ENCODE data around the gene FLII.
"Not testable (repeated sequence)": the region's sequence is repeated elsewhere in the genome, so short reads cannot be mapped to it uniquely, and the experiment has no call there.

FLII gene

DNA sequence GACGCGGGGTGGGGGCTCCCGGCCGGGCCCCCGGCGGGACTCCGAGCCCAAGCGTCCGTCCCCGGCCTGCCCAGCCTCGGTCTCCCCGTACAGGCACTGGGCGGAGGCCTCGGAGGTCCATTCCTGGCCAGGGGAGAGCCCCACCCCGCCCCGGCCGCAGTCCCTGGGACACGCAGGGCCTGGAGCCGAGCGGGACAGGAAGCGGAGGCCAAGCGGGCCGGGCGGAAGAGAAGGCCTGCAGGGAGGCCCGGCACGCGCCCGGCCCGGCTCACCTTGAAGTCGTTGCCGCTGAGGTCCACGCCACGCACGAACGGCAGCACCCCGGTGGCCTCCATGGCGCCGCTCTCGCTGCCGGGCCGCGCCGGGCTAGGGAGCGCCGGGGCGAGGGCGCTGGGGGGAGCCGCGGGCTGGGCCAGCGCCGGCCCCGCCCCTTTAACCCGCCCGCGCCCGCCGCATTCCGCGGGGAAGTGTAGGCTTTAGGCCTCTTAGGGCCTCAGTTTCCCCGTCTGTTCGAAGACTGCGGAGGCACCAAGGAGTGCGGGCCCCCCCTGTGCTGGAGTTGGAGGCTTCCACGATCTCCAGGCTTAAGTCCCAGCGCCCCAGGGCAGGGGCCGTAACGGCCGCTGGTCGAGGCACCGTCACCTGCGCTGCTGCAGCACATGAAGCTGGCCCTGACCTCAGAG is at the start of gene FLII:
Gene FLII, minus strand, starts transcription at position 383 of the 683 bp plus-strand sequence. Its CDS starts 48 bp downstream, at position 335.
- peak within 1 kb of the TSS; percentile 72 to 99 (median 95) for H3K4me3 ChIP-seq
- H3K27ac ChIP-seq, result peak within 1 kb of the TSS; percentile 88 to 99 (median 97)

- H3K4me3 ChIP-seq, H3K27ac ChIP-seq: not testable (repeated sequence)
Measured at GRCh38 chr17:18303206-18303605, 44.7 kb upstream of the FLII start.

DNA sequence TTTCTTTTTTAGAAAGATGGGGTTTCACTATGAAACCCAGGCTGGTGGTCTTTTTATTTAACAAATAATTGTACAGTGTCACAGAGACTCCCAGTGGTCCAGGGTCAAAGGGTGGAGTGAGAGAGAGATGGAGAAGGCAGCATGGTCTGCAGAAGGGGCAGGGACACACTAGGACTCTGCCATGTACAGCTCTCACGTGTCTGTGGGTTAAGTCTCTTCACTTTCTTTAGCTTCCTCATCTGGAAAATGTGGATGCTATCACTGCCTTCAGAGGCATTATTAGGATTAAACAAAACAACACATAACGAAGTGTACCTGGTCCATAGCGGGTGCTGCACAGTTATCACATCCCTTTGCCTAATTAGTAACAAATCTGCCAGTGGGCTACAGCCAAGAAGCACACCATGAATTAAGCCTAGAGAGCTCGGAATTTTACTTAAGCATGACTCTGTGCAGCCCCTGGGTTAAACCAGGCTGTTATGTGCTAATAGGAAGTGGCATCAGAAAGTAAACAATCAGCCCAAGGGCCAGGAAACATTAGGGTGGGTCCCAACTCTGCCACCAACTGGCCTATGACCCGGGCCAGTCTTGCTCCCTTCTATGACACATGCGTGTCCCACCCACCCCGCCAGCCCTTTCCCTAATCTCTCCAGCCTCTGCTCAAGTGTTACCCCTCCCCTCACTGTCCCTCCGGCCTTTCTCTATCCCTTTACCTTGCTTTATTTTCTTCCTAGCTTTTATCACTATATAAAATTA is 42.4 kb upstream of the FLII start:
- Histone ChIP-seq H3K27ac (no peak overlapping the region), H3K4me3 (no peak overlapping the region)

DNA sequence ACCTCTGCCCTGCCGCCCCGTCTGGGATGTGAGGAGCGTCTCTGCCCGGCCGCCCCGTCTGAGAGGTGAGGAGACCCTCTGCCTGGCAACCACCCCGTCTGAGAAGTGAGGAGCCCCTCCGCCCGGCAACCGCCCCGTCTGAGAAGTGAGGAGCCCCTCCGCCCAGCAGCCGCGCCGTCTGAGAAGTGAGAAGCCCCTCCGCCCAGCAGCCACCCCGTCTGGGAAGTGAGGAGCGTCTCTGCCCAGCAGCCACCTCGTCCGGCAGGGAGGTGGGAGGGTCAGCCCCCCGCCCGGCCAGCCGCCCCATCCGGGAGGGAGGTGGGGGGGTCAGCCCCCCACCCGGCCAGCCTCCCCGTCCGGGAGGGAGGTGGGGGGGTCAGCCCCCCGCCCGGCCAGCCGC is 39.5 kb upstream of the FLII start:
- not testable (repeated sequence) for H3K4me3 ChIP-seq, H3K27ac ChIP-seq

- no peak overlapping the region for H3K4me3 ChIP-seq
- H3K27ac ChIP-seq, result no peak overlapping the region
Measured at GRCh38 chr17:18291718-18292540, 33.4 kb upstream of the FLII start.

- no peak overlapping the region for H3K4me3 ChIP-seq
- H3K27ac ChIP-seq, result no peak overlapping the region
Measured at GRCh38 chr17:18285296-18285695, 26.8 kb upstream of the FLII start.

DNA sequence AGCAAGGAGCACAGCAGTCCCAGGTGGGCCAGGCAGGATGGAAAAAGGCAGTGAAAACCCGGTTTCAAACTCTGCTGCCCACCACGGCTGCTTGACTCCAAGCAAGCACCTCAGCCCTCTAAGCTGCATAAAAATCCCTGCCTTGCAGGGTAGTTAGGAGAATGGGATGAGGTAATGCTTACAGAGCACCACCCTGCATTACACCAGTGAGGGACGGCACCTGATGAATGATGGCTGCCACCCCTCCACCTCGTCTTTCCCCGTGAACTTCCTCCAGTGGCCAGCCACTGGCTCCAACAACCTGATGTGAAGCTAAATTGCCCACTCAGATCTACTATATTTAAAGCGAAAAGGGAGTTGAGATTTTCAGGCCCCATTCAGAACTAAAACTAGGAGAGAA is 23.2 kb upstream of the FLII start:
- H3K27ac ChIP-seq, result no peak overlapping the region
- no peak overlapping the region for H3K4me3 ChIP-seq

DNA sequence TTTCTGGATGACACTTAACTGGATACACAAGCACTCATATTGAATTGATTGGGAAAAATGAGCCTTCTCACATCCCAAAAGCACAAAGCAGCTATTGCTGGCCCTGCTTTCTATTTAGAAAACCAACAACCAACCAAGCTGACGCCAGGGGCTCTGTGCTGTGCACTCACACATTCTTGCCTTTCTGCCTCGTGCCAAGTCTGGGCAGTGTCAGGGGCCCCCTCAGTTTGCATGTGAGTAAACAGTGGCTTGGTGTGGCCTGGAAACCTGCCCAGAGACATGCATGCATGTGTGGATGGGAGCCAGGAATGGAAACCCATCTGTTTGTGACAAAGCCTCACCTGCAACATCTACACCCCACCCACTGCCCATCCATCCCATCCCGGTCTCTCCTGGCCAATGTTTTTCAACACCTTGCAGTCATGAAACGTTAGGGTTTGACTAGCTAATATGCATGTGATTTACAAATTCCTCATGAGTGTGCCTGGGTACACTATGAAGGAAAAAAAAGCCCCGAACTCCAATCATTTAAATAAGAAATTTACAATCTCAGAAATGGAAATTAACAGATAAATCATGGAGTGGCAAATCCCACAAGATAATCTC is 22.3 kb upstream of the FLII start:
- H3K27ac ChIP-seq, result no peak overlapping the region
- H3K4me3 ChIP-seq, result no peak overlapping the region

GRCh38 chr17:18280249-18280648 is 21.7 kb upstream of the FLII start:
- no peak overlapping the region for H3K27ac ChIP-seq
- H3K4me3 ChIP-seq, result no peak overlapping the region

DNA sequence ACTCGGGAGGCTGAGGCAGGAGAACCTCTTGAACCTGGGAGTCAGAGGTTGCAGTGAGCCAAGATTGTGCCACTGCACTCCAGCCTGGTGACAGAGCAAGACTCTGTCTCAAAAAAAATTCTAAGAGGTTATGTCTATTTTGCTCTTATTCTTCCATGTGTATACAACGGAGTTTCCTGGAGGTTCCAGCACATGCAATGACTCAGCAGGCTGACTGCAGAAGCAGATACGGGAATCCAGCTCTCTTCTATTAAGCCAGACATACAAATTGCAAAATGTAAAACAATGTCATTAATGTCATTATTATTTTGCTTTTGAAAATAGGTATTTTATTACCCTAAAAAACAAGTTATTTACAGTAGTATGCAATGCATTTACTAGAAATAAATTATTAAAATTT is 20.3 kb upstream of the FLII start:
- no peak overlapping the region for H3K27ac ChIP-seq
- H3K4me3 ChIP-seq, result no peak overlapping the region

DNA sequence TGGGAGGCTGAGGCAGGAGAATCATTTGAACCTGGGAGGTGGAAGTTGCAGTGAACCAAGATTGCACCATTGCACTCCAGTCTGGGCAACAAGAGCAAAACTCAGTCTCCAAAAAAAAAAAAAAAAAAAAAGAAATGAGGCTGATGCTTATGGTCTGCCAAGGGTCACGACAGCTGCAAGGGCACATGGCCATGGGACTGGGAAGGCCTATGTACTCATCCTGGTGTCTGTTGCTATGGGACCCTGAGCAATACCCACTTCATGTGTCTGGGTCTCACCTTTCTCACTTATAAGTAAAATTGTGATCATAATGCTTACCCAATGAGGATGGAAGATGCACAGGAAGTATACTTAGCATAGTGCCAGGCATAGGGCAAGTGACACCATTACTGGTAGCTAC is 18.5 kb upstream of the FLII start:
- Histone ChIP-seq H3K4me3 (no peak overlapping the region), H3K27ac (no peak overlapping the region)

- Histone ChIP-seq H3K27ac (no peak overlapping the region), H3K4me3 (no peak overlapping the region)
Measured at GRCh38 chr17:18270046-18270931, 11.8 kb upstream of the FLII start.

DNA sequence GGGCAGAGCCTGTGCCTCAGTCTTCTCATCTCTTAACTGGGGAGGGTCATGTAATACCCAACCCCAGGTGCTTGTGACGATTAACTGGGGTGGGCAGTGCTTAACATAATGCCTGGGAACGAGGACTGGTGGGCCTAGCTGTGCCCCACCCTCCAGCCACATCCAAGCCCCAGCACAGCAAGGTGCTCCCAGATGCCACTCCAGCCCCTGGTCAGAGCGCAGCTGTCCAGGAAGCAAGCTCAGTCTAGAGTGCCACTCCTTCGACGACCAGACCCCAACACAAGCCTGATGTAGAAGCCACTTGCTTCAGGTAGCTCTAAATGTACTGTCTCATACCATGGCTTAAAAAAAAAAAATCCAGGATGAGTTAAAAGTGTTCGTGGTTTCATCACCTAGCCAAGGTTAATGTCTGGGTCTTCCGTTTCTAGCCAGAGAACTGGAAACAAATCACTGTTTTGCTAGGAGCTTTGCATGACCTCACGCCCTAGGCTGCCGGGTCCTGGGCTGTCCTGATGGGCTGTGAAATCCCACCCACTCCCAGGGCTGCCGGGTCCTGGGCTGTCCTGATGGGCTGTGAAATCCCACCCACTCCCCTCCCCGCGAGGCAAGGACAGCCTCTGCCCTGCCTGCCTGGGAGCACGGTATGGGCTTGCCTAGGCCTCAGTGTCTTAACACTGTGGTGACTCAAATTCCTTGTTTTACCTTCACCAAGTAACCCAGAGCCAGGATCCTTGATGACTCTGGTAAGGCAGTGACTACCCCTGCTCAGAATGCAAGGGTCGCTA is 9.6 kb upstream of the FLII start:
- Histone ChIP-seq H3K4me3 (no peak overlapping the region), H3K27ac (no peak overlapping the region)

GRCh38 chr17:18267366-18267765 is 8.8 kb upstream of the FLII start:
- Histone ChIP-seq H3K27ac (no peak overlapping the region), H3K4me3 (no peak overlapping the region)

DNA sequence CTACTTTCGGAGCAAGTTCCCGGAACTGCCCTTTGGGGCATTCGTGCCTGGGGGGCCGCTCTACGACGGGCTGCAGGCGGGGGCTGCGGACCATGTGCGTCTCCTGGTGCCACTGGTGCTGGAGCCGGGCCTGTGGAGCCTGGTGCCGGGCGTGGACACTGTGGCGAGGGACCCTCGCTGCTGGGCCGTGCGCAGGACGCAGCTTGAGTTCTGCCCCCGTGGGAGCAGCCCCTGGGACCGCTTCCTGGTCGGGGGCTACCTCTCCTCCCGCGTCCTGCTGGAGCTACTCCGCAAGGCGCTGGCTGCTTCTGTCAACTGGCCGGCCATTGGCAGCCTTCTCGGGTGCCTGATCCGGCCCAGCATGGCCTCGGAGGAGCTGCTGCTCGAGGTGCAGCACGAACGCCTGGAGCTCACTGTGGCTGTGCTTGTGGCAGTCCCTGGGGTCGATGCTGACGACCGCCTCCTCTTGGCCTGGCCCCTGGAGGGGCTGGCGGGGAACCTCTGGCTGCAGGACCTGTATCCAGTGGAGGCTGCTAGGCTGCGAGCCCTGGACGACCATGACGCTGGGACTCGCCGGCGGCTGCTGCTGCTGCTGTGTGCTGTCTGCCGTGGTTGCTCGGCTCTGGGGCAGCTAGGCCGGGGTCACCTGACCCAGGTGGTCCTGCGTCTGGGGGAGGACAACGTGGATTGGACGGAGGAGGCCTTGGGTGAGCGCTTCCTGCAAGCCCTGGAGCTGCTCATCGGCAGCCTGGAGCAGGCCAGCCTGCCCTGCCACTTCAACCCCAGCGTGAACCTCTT is 5.5 kb upstream of the FLII start:
- H3K27ac ChIP-seq, result no peak overlapping the region
- H3K4me3 ChIP-seq, result no peak overlapping the region

GRCh38 chr17:18262641-18263040 is 4.1 kb upstream of the FLII start:
- H3K27ac ChIP-seq, result no peak overlapping the region

DNA sequence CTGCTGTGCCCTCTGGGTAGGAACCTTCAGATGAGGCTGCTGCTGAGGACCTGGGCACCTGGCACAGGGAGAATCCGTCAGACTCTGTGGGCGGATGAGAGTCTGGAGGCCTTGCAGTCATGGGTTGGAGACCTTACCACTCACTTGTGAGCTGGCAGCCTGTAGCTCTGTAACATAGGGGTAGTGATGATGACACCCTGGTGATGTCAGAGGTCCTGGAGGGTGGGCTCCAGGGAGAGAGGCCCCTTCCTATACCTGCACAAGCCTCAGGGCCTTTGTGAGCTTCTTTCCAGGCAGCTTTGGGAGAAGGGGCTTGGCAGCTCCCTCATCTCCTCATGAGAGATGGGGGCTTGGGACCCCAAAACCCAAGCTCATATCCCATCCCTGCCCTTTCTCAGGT is 3.6 kb upstream of the FLII start:
- Histone ChIP-seq H3K27ac (peak overlapping the region in 6 of 21 experiments; percentile 39 to 92 (median 87)), H3K4me3 (no peak overlapping the region)

More at GRCh38 chr17:18262641-18263040, 4.1 kb upstream of the FLII start:
- no peak overlapping the region for H3K4me3 ChIP-seq

GRCh38 chr17:18261659-18262058 is 3.1 kb upstream of the FLII start:
- Histone ChIP-seq H3K27ac (peak overlapping the region in 16 of 21 experiments; percentile 39 to 93 (median 87)), H3K4me3 (peak overlapping the region in 4 of 7 experiments; percentile 67 to 94 (median 78))
